NT2/D1 (cell line): ENCODE data around the gene MACF1.

Experiments
- SUZ12 ChIP-seq: IDR thresholded peaks from 2 replicates; pipeline ENCODE4 v1.6.1; 2011; ENCODE audit not compliant: insufficient read length, insufficient read depth; ENCODE audit errors: extremely low read depth
- YY1 ChIP-seq: IDR thresholded peaks from 2 replicates; pipeline ENCODE4 v1.6.1; 2011; ENCODE audit not compliant: insufficient read length, insufficient read depth
- ZNF274 ChIP-seq: IDR thresholded peaks from 2 replicates; pipeline ENCODE4 v1.6.1; 2011; ENCODE audit warnings: mild to moderate bottlenecking, low read depth, low read length

- TF ChIP-seq ZNF274 (no peak), YY1 (no peak), SUZ12 (no peak)
Measured at GRCh38 chr1:39229504-39229903, 25.0 kb downstream of the MACF1 start.
